Stimulated activated naive B cell treated with anti-CD40 and anti-IgM and Interleukin-4, amounts not matched to agents 10 μg/mL and 1 μg/mL and 100 μg/mL, for 72 hours (primary cell): ENCODE measurements around the gene NGB.
"Not testable (repeated sequence)": the region's sequence is repeated elsewhere in the genome, so short reads cannot be mapped to it uniquely, and the experiment has no call there.

Experiments used
- ATAC-seq, 2 donors: fragments of 150-1000 bp; cut with Tn5 transposase; replicated peaks; 2 replicates each; pipeline ENCODE4 v1.10.0; 2021; ENCODE audit warnings: moderate library complexity in 1 of 2
- DNase-seq: peaks from one replicate; pipeline ENCODE4 v3.0.0; 2021
- H3K27ac Mint-ChIP-seq: one replicate; pipeline ENCODE4 v1.8.0; 2022; ENCODE audit warnings: mild to moderate bottlenecking, mixed read lengths
- H3K27me3 Mint-ChIP-seq, 2 donors: one replicate each; pipeline ENCODE4 v1.8.0; 2022; ENCODE audit warnings: mixed read lengths in 2 of 2
- H3K36me3 Mint-ChIP-seq, 2 donors: one replicate each; pipeline ENCODE4 v1.8.0; 2022; ENCODE audit warnings: mixed read lengths in 2 of 2, mild to moderate bottlenecking in 1 of 2
- H3K4me1 Mint-ChIP-seq, 2 donors: one replicate each; pipeline ENCODE4 v1.8.0; 2022; ENCODE audit warnings: mixed read lengths in 2 of 2, mild to moderate bottlenecking in 1 of 2
- H3K4me3 Mint-ChIP-seq, 2 donors: one replicate each; pipeline ENCODE4 v1.8.0; 2022; ENCODE audit warnings: mild to moderate bottlenecking in 2 of 2, mixed read lengths in 2 of 2, moderate library complexity in 1 of 2
- H3K9me3 Mint-ChIP-seq, 2 donors: one replicate each; pipeline ENCODE4 v1.8.0; 2022; ENCODE audit warnings: mixed read lengths in 2 of 2, mild to moderate bottlenecking in 1 of 2

NGB gene

GRCh38 chr14:77306851-77307496, 36.0 kb upstream of the NGB start:
- Mint-ChIP-seq H3K27me3 (no peaks in the 10 kb centered on the region), H3K27ac (no peak overlapping the region), H3K4me3 (no peak overlapping the region), H3K36me3 (peaks cover 15 to 43% of the 10 kb centered on the region in 2 donors), H3K9me3 (no peaks in the 10 kb centered on the region), H3K4me1 (peaks cover 8 to 23% of the 10 kb centered on the region in 2 donors)
- peak in 1 of 2 donors; percentile 63 for ATAC-seq
- no peak for DNase-seq

GRCh38 chr14:77306416-77306815, 35.4 kb upstream of the NGB start:
- Mint-ChIP-seq H3K27ac (peak overlapping the region; percentile 67), H3K4me3 (no peak overlapping the region), H3K9me3 (no peaks in the 10 kb centered on the region), H3K36me3 (peaks cover 13 to 38% of the 10 kb centered on the region in 2 donors), H3K27me3 (no peaks in the 10 kb centered on the region), H3K4me1 (peaks cover 8 to 23% of the 10 kb centered on the region in 2 donors)
- DNase-seq (no peak), ATAC-seq (no peak)

GRCh38 chr14:77305696-77306095, 34.7 kb upstream of the NGB start:
- Mint-ChIP-seq H3K27me3 (no peaks in the 10 kb centered on the region), H3K27ac (no peak overlapping the region), H3K36me3 (peaks cover 9 to 33% of the 10 kb centered on the region in 2 donors), H3K4me1 (peaks cover 8 to 23% of the 10 kb centered on the region in 2 donors), H3K9me3 (no peaks in the 10 kb centered on the region), H3K4me3 (no peak overlapping the region)
- DNase-seq = no peak
- no peak for ATAC-seq

- H3K27me3 Mint-ChIP-seq = no peaks in the 10 kb centered on the region
- peaks cover 3 to 14% of the 10 kb centered on the region in 2 donors for H3K4me1 Mint-ChIP-seq
- no peak for DNase-seq
- ATAC-seq = peak in 1 of 2 donors; percentile 49
- H3K4me3 Mint-ChIP-seq = no peak overlapping the region
- no peaks in the 10 kb centered on the region for H3K9me3 Mint-ChIP-seq
- H3K27ac Mint-ChIP-seq = no peak overlapping the region
- H3K36me3 Mint-ChIP-seq = peaks cover 10 to 35% of the 10 kb centered on the region in 2 donors
Measured at GRCh38 chr14:77303417-77304156, 32.6 kb upstream of the NGB start.

DNA sequence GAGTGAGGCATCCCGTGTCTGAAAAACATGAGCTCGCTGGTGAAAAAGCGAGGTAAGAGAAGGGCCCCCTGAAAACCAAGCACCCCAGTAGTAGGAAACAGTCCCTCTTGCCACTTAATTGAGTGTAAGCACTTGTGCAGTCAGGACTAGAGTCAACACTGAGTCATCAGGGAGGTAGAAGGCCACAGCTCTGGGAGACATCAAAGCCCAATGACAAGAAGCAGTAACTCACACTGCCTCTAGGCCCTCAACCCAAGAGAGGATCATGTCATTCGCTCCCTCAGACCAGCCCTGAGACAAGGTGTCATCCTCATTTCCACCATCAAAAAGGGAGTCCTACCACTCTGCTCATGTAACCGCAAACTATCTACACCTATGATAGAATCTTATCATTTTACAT, 31.9 kb upstream of the NGB start:
- H3K36me3 Mint-ChIP-seq = peaks cover 17 to 38% of the 10 kb centered on the region in 2 donors
- ATAC-seq (peak; percentile 33 to 52), DNase-seq (no peak)

DNA sequence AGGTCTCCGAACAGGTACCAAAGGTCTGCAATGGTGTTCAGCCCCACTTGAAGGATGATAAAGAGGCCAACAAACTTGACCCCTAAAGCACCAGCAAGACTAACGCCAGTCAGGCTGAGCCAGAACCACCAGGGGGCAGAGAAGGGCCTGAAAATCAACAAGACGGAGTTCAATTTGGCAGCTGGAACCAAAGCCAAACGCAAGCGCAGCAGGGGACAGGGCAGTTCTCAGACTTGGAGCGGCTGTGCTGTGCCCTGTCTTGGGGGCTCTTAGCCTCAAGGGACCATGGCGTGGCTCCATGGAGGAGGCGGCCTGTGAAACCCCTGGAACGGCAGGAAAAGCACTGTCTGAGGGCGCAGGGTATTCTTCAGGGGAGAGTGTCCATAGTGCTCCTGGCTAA, 30.1 kb upstream of the NGB start:
- peak; percentile 41 for DNase-seq
- peaks cover 31 to 49% of the 10 kb centered on the region in 2 donors for H3K36me3 Mint-ChIP-seq
- peak; percentile 75 to 81 for ATAC-seq
- H3K27ac Mint-ChIP-seq = no peak overlapping the region
- no peak overlapping the region for H3K4me3 Mint-ChIP-seq
- no peaks in the 10 kb centered on the region for H3K9me3 Mint-ChIP-seq
- no peaks in the 10 kb centered on the region for H3K27me3 Mint-ChIP-seq
- no peaks in the 10 kb centered on the region for H3K4me1 Mint-ChIP-seq

More for the DNA sequence above, 31.9 kb upstream of the NGB start:
- no peak overlapping the region for H3K27ac Mint-ChIP-seq
- no peaks in the 10 kb centered on the region for H3K9me3 Mint-ChIP-seq
- H3K4me1 Mint-ChIP-seq = peaks cover 3 to 10% of the 10 kb centered on the region in 2 donors
- no peak overlapping the region for H3K4me3 Mint-ChIP-seq
- H3K27me3 Mint-ChIP-seq = no peaks in the 10 kb centered on the region

DNA sequence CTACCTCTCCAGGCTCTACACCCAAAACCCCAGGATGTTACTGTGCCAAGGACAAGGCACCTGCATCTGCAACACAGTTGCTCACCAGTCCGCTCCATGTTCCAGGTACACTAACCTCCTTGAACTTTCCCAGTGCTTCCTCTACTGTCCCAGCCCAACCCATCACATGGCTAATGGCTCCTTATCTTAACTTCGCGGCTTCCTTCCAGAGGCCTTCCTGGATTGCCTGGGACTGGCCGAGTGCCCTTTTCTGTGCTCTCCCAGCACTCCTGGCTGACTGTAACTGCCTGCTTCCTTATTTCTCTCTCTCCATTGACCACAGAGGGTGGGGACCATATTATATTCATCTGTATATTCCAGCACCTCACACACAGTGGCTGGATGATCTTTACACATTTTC, 28.8 kb upstream of the NGB start:
- ATAC-seq = no peak
- peaks cover 34 to 55% of the 10 kb centered on the region in 2 donors for H3K36me3 Mint-ChIP-seq
- no peaks in the 10 kb centered on the region for H3K9me3 Mint-ChIP-seq
- no peak overlapping the region for H3K4me3 Mint-ChIP-seq
- DNase-seq = no peak
- no peak overlapping the region for H3K27ac Mint-ChIP-seq
- H3K27me3 Mint-ChIP-seq = no peaks in the 10 kb centered on the region
- no peaks in the 10 kb centered on the region for H3K4me1 Mint-ChIP-seq

DNA sequence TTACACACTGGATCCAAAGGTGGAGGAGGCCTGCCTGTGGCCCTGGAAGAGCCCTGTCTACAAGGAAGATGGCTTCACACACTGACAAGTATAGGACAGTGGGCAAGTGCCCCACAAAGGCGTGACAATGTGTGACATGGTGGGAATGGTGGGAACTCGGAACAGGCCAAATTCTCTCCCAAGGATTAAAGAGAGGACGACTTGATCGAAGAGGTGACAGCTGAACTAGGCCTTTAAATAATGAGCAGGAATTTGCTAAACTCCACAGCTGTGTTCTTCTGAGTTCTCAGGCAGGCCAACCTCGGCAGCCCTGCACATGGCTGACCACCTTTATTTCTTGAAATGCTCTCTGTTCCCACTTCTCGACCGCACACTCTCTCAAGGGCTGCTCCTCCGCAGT, 25.9 kb upstream of the NGB start:
- H3K9me3 Mint-ChIP-seq = no peaks in the 10 kb centered on the region
- no peak overlapping the region for H3K4me3 Mint-ChIP-seq
- peaks cover 35 to 52% of the 10 kb centered on the region in 2 donors for H3K36me3 Mint-ChIP-seq
- H3K4me1 Mint-ChIP-seq = no peaks in the 10 kb centered on the region
- ATAC-seq (no peak), DNase-seq (no peak)
- H3K27me3 Mint-ChIP-seq = no peaks in the 10 kb centered on the region
- H3K27ac Mint-ChIP-seq = no peak overlapping the region

- H3K9me3 Mint-ChIP-seq = no peaks in the 10 kb centered on the region
- peaks cover 35 to 52% of the 10 kb centered on the region in 2 donors for H3K36me3 Mint-ChIP-seq
- no peaks in the 10 kb centered on the region for H3K27me3 Mint-ChIP-seq
- H3K4me1 Mint-ChIP-seq = no peaks in the 10 kb centered on the region
- DNase-seq = no peak
- no peak overlapping the region for H3K27ac Mint-ChIP-seq
- no peak for ATAC-seq
- H3K4me3 Mint-ChIP-seq = no peak overlapping the region
Measured at GRCh38 chr14:77296155-77296554, 25.1 kb upstream of the NGB start.

- Mint-ChIP-seq H3K4me3 (no peak overlapping the region), H3K9me3 (no peaks in the 10 kb centered on the region), H3K27ac (no peak overlapping the region), H3K4me1 (no peaks in the 10 kb centered on the region), H3K27me3 (no peaks in the 10 kb centered on the region), H3K36me3 (peaks cover 27 to 48% of the 10 kb centered on the region in 2 donors)
- no peak for ATAC-seq
- DNase-seq = no peak
Measured at GRCh38 chr14:77290705-77291104, 19.7 kb upstream of the NGB start.

DNA sequence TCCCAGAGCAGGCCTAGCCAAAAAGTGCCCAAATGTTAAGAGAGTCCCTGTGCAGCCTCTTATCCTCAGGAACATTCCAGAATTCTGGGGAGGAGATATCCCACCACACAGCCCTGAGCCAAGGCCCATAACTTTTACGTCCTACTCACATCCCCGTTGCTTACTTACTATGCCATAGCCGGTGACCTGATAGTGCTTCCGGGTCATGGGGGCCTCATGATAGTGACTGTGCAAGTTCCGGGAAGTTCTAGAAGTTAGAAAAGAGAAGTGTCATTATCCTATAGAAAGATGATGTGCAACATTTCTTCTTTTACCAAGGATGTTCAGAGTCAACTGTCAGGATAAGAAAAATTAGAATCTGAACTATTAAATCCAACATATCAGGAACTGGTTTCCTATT, 15.6 kb upstream of the NGB start:
- Mint-ChIP-seq H3K27ac (no peak overlapping the region), H3K4me3 (no peak overlapping the region), H3K4me1 (no peaks in the 10 kb centered on the region), H3K36me3 (peaks cover 40 to 65% of the 10 kb centered on the region in 2 donors), H3K9me3 (no peaks in the 10 kb centered on the region), H3K27me3 (no peaks in the 10 kb centered on the region)
- DNase-seq (no peak), ATAC-seq (no peak)

DNA sequence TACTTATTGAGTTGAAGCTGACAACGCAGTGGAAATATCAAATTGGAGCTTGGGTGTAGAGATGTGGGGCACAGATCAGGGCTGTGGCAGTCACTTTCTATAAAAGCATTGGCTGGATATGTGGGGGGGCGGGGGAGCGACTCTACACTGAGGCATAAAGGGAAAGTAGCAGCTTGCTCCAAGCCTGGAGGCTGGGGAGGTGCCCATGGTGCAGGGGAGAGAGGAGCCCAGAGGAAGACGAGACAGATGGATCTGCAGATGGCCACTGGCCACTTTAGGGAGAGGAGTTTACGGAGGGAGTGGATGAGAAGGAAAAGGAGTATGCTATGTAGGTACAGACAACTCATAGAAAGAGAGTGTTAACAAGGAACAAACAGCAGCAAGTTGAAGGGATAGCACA, 13.5 kb upstream of the NGB start:
- H3K27me3 Mint-ChIP-seq = no peaks in the 10 kb centered on the region
- no peak for ATAC-seq
- no peaks in the 10 kb centered on the region for H3K9me3 Mint-ChIP-seq
- H3K36me3 Mint-ChIP-seq = peaks cover 38 to 66% of the 10 kb centered on the region in 2 donors
- no peak for DNase-seq
- no peaks in the 10 kb centered on the region for H3K4me1 Mint-ChIP-seq
- no peak overlapping the region for H3K27ac Mint-ChIP-seq
- no peak overlapping the region for H3K4me3 Mint-ChIP-seq

GRCh38 chr14:77284066-77284465, 13.1 kb upstream of the NGB start:
- no peaks in the 10 kb centered on the region for H3K4me1 Mint-ChIP-seq
- H3K9me3 Mint-ChIP-seq = no peaks in the 10 kb centered on the region
- H3K36me3 Mint-ChIP-seq = peaks cover 42 to 70% of the 10 kb centered on the region in 2 donors
- H3K4me3 Mint-ChIP-seq = no peak overlapping the region
- no peaks in the 10 kb centered on the region for H3K27me3 Mint-ChIP-seq
- ATAC-seq = no peak
- DNase-seq = no peak
- no peak overlapping the region for H3K27ac Mint-ChIP-seq

GRCh38 chr14:77281852-77282410, 10.9 kb upstream of the NGB start:
- Mint-ChIP-seq H3K4me1 (no peaks in the 10 kb centered on the region), H3K27ac (no peak overlapping the region), H3K4me3 (no peak overlapping the region), H3K36me3 (peaks cover 45 to 74% of the 10 kb centered on the region in 2 donors), H3K27me3 (no peaks in the 10 kb centered on the region), H3K9me3 (no peaks in the 10 kb centered on the region)
- DNase-seq (no peak), ATAC-seq (no peak)

DNA sequence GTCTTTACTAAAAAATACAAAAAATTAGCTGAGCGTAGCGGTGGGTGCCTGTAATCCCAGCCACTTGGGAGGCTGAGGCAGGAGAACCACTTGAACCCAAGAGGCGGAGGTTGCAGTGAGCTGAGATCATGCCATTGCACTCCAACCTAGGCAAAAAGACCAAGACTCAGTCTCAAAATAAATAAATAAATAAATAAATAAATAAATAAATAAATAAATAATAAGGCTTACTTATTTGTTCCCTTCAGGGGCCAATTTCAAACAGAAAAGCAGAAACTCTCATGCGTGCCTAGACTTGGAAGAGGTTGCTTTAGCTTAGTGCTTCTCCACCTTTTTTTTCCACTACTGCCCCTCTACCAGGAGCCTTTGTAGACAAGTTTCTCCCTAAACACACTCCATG, 9.9 kb upstream of the NGB start:
- H3K4me1 Mint-ChIP-seq, ATAC-seq, DNase-seq, H3K27ac Mint-ChIP-seq, H3K27me3 Mint-ChIP-seq, H3K4me3 Mint-ChIP-seq, H3K9me3 Mint-ChIP-seq: not testable (repeated sequence)
- peaks cover 47 to 69% of the 10 kb centered on the region in 2 donors for H3K36me3 Mint-ChIP-seq
